CD4-positive, alpha-beta T cell treated with Interleukin-15 for 1 hour (primary cell): ENCODE results near the gene CRHR2.
A peak's percentile ranks its signal among the peaks of the same experiment; 100 is the strongest.

Experiments
- DNase-seq: peaks from one replicate; pipeline ENCODE4 v3.0.0-alpha.2; 2020

CRHR2 gene

DNA sequence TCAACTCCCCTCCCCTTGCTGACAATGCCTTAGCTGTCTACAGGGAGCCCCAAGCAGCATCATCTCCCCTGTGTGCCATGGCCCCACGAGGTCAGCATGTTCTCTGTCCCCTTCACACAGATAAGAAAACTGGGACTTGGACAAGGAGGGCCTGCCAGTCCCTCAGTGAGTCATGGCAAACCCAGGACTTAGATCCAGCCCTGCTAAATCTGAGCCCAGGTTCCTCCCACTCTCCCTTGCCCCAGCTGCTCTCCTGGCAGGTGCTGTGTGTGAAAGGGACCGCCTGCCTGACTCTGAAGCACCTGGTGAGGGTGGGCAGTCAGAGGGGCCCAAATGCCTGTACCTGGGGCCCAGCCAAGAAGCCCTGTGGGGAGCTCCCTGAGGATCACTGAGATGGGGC is 7.4 kb downstream of the CRHR2 start:
- DNase-seq = no peak

DNA sequence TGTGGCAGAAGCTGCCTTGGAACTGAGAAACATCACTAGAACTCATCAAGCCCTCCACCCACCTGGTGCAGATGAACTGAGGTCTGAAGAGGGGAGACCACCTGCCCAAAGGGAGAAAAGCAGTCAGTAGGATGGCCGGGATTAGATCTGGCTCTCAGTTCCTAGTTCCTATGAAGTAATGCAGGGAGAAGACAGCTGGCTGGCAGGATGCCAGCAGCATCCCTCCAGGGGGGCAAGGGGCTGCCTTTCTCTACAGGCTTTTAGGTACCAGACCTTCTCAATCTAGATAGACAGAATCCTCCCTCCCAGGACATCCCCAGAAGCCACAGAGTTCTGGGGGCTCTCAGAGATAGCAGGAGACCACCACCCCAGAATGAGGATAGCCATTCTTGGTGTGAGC is 7.8 kb downstream of the CRHR2 start:
- no peak for DNase-seq

DNA sequence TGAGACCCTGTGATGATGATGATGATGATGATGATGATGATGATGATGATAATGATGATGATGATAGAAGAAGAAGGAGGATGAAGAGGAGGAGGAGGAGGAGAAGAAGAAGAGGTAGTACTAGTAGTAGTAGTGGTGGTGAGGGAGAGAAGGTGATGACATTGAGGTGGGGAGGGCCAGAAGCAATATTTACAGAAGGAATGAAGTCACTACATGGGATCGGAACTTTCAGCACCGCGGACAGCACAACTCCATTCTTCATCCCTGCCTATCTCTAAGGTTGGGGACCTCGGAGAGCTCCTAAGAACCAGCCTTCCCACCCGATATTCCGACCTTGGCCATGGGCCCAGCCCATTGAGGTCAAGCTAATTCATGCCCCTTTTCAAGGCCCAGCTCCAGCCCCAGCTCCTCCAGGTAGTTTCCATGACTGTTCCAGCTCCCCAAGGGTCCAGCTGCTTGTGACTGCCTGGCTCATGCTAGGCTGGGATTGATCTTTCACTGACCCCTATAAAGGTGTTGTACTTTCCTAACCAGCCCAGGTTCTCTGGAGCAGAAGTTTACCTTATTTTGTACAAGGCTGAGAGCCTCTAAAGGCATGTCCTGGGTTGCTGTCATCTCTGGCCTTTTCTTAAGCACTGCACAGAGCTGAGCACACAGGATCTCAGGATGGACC is 10.3 kb downstream of the CRHR2 start:
- DNase-seq = no peak

DNA sequence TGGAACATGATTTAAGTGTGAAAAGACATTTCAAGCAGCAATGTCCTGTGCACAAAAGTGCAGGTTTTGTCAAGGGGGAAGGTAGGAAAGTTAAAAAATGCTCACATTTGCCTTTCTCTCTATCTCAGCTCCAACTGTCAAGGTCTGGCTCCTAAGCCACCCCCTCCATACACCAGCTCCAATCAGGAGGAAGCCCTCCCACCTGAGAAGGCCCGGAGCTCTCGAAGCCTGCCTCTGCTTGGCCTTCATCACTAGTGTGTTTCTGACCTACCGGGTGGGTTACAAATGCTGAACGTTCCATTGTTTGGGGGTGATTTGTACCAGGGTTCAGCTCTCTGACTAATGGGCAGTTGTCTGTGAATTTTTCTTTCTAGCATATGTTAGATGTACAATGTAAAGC is 14.2 kb downstream of the CRHR2 start:
- DNase-seq = no peak

DNA sequence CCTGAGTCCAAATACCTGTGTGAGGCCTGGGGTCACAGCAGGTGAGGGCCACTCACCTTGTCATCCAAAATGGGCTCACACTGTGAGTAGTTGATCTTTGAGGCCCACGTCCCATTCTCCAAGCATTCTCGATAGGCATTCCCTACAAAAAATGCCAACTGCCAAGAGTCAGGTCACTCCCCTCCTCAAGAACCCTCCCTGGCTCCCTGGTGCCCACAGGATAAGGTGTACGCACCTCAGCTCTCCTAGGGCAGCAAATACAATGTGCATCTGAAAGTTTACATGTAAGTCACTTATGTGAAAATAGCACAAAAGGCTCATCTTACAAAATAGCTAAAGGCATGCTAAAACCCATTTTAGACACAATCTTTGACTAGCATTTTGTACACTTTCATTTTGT is 15.1 kb downstream of the CRHR2 start:
- DNase-seq = no peak

DNA sequence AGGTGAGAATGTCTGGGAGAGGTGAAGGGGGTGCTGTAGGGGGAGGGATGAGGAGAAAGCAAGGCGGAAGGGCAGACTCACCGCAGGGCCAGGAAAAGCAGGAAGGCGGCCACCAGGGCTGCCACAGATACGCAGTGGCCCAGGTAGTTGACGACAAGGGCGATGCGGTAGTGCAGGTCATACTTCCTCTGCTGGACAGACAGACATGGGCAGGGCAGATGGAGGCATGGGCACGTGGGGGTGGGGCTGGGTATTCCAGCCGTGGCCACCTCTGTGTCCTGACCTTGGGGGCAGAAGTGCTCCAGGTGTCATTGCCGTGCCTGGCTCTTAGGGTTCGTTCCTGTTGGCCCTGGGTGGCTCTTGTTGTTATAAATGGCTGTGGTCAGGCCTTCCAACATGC is 16.8 kb downstream of the CRHR2 start:
- no peak for DNase-seq

DNA sequence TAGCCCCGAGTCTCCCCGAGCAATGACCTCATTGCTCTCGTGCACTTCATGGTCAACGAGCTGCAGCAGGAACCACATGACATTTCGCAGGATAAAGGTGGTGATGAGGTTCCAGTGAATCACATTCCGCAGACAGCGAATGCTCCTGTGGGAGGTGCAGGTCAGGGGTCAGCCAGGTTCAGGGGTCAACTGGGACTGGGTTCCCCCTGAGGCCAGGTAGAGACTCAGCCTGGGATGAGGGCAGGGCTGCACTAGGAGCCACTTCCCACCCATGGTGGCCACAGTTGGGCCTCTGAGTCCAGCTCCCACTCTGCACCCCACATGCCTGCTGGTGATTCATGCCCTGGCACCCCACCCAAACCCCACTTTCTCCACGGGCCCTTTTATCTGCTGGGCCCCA is 17.2 kb downstream of the CRHR2 start:
- DNase-seq = no peak

DNA sequence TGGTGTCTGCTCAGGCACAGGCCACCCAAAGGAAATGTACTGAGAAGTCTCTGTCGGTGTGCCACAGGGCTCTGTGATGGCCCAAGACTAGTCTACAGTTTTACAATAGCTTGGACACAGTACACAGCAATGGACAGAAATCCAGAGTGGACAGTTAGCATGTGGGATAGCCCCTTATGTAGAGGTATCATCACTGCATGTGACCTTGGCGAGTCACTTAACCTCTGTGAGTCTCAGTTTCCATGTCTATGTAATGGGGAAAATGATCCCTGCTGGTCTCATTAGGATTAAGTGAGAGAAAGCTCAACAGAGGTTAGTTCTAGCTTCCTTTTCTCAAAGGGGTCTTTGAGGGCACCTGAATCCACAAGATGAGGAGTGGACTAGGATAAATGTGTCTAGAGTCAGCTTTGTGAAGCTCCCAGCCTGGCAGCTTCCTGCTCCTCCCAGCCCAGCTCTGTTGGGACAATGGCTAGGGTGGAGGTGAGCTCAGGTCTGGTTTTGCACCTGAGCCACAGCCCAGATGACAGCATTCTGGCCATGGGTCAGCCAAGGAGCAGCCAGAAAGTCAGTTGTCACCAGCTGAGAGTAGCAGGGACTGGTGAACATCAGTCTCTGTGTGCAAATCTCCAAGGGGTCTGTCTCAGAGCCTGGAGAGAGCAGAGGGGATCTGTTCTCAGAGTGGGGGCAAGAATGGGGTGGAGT is 17.9 kb downstream of the CRHR2 start:
- no peak for DNase-seq

DNA sequence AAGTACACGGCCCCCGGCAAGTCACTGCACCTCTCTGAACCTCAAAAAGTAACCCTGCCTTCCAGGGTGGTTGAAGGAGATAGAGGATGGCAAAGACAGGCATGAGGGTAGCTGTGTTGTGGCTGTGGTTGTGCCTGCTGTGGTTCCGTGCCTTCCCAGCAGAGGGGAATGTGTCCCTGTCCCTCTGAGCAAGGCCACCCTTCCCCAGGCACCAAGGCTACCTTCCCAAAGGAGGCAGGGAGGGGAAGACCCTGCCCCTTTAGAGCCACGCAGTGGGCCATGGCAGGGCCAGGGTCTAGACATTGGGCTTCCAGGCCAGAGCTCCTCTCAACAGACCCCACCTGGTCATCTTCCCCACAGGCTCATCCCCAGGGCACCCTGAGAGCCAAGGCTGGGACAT is 18.8 kb downstream of the CRHR2 start:
- DNase-seq = no peak

DNA sequence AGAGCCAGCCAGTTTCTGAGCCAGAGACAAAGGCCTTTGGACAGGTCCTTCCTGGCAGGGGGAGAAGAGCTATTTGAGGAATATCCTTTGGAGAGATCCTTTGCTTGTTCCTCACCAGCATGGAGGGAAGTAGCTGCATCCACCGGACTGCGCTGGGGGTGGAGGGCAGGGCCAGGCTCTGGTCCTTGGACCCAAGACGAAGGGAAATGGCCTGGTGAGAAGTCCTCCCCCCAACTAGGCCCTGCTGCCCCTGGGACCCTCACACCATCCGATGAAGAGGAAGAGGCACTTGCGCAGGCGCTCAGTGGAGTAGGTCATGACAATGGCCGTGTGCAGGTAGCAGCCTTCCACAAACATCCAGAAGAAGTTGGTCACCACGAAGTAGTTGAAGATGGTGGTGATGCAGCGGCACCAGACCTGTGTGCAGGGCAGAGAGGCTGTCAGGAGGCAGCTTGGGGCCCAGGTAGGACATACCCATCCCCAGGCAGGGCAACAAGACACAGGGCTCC is 19.8 kb downstream of the CRHR2 start:
- no peak for DNase-seq

DNA sequence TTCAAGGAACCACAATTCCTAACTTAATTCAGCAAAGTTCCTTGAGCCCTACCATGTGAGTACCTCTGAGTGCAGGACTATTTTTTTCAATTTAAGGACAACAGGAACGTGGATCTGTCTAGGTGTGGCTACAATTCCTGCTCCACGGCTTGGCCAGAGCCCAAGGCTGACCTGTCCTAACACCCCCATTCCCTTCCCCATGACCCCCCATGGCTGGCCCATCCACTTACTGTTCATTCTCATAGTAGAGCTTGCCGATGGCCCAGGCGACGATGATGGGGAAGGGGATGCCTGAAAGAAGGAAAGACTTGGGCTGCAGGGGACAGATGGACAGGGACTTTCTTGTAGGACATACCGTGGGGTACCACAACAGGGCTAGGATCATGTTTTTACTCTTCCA is 20.3 kb downstream of the CRHR2 start:
- no peak for DNase-seq

DNA sequence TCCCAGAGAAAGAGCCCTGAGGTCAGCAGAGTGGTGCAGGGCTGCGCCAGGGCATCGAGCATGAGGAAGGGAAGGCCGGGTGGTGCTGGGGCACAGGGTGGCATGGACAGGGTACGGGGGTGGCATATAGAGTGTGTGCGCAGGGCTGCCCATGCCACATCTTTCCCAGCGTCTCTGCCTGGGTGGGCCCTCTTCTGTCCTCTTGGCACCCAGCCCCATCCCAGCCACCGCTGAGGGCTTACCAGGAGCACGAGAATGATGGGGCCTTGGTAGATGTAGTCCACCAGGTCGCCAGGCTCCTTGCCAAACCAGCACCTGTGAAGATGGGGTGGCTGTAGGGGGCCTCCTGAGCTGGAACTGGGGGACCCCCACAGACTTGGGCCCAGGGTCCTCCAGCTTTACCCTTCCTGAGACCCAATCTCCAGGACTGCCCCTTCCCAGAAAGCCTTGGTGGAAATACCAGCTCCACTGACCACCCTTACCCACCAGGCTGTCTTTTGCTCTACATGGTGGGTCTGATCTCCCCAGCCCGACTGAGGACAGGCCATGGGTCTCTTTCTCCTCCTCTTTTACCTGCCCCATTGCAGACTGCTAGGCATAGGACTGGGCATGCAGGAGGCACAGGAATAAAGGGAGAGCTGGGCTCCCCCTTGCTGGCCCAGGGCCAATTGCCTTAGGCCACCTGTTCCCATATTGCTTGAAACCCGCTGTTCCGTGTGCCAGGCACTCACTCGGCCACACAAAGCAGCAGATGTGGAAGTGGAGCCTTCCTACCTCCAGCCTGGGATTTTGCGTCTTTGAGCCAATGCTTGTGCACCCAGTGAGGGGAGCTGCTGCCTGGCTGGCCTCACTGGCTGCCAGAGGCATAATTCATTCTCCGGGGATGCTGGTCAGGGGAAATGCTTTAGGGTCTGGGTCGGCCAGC is 21.7 kb downstream of the CRHR2 start:
- DNase-seq = no peak

DNA sequence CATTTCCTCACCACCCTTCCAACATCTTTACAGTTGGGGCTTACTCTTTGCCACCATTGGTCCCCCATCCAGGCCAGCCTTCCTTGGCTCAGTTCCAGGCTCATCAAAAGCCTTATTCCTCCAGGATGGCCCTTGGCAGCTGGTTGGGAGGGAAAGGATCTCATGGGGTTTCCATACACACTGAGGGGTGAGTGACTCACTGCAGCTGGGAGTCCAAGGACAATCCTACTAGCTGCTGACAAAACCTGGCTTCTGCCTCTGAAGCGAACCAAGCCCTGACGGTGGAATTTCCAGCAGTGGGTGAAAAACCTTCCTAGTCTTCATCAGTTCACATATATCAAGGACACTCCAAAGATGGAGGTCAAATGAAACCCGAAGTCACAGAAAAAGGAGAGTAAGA is 22.9 kb downstream of the CRHR2 start:
- peak; percentile 5 for DNase-seq

DNA sequence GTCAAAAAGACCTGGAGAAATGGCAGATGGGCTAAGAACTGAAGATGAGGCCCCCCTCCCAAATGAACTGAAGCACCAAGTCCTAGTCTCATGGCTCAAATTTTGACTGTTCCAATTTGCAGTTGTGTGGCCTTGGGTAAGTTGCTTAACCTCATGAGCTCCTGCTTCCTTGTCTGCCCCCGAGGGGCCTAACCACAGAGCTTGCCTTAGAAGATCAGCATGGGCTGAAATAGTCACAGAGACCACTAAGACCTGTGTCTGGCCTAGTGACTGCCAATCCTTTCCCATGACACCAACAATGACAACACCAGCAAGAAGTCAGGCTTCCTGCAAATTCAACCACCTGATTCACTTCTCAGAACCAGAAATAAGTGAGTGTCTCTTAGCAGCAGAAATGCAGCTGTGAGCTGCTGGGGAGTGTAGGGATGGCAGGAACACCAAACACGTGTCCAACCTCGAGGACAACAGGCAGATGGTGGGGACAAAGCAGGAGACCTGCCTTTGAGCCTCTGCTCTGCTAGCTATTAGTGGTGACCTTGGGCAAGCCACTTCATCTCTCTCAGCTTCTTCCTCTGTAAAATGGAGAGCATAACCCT is 23.7 kb downstream of the CRHR2 start:
- DNase-seq = no peak

DNA sequence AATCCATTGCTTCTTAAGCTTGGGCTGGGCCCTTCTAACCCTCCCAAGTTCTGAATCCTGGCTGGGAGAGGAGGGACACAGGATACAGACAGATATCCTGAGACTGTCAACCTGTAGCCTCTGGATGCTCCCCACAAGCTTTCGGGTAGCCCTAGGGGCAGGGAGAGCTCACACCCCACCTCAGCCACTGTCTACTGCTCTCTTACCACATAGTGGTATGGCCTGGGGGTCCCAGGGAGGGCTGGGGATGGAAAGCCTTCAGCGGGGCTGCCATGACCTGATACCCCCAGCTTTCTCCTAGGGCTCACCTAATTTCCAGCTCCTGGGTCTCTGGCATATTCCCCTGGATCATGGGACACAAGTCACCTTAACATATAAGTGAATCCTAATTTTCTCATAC is 25.1 kb downstream of the CRHR2 start:
- DNase-seq = no peak

DNA sequence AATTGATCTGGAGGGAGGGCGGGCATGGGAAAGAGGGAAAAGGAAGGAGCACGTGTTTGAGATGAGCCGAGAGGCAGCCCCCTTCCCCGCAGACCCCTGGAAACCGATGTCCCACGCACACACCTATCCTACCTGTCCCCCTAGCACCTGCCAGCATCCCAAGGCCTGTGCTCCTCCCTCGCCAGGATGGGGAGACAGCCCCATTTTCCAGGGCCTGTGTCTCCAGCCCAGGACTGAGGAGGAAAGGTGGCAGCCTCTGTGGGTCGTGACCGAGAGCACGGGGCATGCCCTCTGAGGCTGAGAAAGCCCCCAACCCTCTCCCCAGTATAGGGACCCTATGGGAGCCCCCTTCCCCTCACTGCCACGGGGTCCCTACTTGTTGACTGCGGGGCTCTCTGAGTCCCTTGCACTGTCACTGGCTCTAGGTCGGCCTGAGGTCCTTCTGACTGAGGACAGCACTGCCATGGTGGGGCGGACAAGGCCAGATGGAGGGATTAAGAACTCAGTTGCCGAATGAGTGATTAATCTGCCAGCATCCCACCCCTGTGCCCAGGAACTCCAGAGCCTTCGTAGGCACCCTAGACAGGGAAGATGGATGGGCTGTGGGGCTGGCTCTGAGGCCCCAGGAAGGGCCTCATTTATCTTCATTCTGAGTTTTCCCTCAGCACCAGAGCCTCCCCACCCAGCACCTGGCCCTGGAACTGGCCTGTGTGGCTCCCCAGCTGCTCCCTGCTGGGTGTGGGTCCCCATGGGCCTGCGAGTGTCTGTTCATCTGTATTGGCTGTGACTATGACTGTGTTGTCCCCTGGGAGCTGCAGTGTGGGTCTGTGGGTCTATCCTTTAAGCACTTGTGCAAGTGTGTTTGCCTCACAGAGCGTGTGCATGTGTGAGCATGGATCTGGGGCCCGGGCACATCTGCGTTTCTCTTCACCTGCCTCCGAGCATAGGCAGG is 26.0 kb downstream of the CRHR2 start:
- DNase-seq = no peak

DNA sequence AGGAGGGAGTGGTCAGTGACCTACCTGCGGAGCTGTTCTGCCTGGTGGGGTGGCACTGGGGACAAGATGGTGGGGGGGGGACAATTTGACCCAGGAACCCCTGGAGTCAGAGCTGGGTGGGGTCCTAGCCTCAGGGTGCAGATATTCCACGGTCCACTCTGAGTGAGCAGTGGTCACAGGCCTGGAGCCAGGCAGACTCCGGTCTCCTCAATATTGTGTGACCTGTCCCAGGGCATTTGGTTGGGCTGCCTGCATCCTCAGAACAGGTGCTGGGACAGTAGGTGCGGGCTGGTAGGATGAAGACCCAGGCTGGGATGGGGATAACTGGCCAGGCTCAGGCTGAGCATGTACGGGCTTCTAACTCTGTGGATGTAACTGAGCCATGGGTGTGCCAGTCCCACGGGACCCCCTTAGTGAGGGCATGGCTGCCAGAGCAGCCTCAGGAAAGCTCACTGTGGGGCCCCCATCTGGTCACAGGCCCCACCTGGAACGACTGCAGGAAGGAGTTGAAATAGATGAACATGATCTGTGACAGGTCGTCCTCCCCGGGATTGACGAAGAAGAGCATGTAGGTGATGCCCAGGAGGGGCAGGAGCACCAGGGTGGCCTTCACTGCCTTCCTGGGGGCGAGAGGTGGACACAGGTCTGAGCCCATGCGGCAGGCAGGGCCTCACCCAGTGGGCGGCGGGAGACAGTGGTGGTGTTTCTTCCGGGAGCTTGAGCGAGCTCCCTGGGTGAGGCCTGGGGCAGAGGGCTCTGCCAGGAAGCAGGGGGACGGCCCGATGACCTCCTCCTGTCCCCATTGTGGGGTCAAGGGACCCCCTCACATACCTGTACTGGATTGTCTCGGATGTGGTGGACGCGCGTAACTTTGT is 26.9 kb downstream of the CRHR2 start:
- no peak for DNase-seq

DNA sequence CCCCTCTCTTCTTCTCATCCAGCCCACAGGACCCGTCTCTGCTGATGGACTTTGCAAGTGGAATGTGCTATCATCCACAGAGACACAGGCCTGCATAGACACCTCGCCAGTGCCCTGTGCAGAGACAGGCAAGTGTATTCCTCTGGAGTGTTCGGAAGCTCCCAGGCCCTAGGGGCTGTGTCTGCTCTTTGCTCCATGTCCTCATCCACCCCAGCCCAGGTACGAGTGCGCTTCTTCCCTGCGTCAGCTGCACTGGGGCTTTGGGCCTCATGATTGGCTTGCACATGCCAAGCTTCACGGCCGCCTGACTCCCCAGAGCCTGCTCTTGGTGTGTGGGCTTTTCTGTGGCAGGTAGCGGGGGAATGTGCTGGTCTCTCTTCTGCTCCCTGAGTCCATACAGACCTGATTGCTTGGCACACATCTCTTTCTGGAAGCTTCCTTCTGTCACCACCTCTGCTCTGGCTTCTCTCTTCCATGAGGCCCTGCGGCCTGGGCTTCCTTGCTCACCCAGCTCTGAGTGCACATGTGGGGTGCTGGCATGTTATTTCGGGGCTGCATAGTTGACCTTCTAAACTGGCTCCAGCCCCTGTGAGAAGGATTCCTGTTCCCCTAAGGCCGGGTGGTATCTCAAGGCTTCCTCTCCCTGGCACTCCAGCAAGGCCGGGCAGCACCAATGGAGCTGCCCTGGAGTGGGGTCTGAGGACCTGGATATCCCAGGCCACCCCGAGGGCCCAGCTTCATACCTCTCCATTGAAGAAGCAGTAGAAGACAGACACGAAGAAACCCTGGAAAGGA is 27.8 kb downstream of the CRHR2 start:
- DNase-seq = no peak

DNA sequence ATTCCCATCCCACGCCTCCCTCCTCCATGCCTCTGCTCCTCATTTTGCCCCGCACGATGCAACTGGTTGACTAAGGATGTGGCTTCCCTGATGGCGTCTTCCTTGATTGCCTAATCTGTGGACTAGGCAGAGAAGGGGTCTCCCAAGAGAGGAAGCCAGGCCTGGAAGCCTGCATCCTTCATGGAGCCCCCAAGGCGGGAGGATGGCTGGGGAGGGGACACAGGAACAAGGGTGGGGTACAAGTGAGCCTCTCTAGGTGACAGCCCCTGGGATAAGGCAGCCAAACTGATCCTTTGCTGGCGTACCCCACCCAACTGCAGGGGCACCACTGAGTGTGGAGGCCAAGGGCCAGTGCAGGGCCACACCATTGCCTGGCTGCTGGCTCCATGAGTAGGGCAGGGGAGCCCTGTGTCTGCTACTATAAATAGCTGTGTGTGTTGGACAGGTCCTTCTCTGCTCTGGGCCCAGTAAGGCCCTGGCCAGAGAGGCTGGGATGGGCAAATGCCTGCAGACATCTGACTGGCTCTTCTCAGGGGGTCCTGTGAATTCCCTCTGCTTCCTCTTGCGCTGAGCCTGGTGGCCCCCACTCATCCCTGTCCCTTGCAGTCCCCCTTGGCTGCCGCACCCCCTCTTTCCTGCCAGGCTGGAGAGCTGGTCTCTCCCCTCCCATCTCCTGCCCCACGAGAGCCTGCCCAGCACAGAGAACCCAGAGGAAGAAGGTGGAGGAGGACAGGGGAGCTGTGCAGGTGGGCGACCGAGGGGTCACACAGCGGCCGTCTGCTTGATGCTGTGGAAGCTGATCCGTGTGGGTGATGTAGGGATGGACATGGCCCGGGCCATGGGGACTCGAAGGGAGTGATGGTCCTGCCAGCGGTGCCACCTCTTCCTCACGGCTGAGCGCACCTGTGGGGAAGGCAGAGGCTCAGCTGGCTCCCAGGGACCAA is 29.3 kb downstream of the CRHR2 start:
- no peak for DNase-seq
